ENCODE results near the gene SDSL. TPM values are rescaled to one million over a fixed set of nuclear protein-coding genes. Genes with fewer than 3 reads are reported as not detected.

Gene SDSL
- total RNA-seq, 1 donor from 2014 or later, result 0.89 TPM

DNA sequence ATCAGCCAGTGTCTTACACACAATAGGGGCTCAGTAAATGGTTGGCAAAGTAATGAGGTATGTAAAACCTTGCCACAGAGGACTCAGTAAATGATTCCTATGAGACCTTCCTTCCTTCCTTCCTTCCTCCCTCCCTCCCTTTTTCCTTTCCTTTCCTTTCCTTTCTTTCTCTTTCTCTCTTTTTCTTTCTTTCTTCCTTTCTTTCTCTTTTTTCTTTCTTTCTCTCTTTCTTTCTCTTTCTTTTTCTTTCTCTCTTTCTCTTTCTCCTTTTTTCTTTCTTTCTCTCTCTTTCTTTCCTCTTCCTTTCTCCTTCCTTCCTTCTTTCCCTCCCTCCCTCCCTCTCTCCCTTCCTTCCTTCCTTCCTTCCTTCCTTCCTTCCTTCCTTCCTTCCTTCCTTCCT, 26.0 kb upstream of the SDSL start:
- intact Hi-C loops (cut with micrococcal nuclease), result no loop called here

DNA sequence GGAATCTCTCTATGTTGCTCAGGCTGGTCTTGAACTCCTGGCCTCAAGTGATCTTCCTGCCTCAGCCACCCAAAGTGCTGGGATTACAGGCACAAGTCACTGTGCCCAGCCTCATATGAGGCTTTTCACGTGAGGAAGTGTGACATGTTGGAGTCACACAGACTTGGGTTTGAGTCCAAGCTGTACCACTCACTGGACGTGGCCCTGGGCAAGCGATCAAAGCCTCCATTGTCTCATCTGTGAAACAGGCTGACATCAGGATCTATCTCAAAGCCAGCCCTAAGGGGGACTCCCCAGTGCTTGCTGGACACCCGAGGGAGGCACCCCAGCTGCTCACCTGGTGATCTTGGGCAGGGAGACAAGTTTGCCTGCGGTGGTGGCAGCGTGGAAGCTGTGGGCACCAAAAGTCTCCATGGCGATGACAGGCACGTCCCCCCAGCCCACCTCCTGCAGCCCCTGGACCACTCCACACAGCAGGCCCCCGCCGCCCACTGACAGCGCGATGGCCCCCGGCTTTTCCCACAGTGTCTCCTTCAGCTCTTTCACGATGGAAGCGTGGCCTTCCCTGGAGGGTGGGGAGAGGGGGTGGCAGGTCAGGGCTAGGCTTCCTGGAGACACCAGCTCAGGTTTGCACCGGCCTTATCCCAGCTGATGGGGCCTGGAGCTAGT, 25.2 kb upstream of the SDSL start:
- intact Hi-C loops (cut with micrococcal nuclease), result no loop called here

DNA sequence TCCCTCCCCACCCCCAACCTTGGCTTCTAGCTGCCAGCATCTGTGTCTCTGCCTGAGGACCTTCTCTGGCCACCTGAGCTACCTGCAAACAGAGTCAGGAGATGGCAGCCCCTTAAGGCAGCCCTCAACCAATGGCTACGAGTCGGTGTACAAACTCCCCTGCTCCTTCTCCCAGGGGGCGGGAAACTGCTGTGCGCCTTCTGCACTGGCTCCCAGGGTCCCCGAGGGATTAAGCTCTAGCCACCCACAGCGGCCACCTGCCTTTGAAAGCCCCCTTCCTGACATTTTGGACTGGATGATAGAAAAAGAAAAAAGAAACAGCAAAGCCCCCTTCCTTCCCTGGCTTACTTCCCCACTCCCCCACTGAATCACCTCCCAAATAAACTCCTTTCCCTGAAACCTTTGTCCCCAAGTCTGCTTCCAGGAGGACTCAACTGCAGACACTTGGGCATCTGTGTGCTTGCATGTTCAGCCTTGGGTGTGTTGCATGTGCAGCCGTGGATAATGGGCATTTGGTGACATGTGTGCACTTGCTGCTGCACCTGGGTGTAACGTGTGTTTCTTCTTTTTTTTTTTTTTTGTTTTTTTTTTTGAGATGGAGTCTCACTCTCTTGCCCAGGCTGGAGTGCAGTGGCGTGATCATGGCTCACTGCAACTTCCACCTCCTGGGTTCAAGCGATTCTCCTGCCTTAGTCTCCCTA, 24.5 kb upstream of the SDSL start:
- intact Hi-C loops (cut with micrococcal nuclease), result no loop called here

DNA sequence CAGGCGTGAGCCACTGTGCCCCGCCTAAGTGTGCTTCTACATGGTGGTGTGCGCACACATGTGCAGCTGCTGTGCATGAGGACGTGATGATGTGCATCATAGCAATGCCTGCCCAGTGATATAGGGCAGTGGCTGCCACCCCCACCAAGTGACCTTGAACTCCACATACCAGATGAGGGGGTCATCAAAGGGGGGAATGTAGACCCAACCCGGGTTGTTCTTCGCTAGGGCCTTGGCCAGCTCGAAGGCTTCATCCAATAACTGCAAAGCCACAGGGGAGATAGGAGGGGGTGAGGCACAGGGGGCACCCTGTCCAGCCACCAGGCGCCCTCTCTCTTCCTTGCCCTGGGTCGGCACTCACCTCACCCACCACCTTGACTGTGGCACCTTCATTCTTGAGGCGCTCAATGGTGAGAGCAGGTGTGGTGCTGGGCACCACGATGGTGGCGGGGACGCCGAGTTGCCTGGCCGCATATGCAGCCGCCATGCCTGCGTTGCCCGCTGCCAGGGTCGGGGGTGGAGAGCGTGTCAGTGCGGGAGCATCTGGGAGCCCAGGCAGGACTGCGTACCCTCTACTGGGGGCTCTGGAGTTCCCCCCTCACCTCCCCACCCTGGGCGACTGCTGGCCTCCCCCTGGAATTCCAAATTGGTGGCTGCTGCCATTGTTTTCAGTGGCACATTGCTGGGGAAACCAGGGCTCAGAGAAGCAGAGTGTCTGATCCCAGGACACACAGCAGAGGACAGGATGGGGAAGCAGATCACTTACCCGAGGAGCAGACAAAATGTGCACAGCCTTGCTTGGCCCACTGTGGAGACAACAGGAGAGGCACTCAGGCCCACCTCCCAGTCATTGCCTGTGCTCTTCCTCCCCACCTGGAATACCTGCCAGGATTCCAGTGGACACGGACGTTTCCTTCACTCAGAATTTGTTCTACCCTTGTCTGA, 23.6 kb upstream of the SDSL start:
- intact Hi-C loops (cut with micrococcal nuclease), result no loop called here

DNA sequence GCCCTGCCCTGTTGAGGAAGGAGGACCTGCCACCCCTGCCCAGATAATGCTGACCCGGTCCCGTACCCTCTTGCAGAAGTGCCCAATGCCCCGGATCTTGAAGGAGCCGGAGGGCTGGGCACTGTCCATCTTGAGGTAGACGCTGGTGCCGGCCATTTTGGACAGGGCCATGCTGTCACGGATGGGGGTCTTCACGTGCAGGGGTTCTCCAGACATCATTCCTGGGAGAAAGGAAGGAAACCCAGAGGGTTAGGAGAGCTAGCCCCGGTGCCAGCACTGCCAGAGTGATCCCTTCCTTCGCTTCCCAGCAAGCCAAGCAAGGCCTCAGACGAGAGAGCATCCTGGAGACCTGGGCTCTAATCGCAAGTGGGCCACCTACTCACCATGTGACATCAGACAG, 22.7 kb upstream of the SDSL start:
- intact Hi-C loops (cut with micrococcal nuclease), result no loop called here

DNA sequence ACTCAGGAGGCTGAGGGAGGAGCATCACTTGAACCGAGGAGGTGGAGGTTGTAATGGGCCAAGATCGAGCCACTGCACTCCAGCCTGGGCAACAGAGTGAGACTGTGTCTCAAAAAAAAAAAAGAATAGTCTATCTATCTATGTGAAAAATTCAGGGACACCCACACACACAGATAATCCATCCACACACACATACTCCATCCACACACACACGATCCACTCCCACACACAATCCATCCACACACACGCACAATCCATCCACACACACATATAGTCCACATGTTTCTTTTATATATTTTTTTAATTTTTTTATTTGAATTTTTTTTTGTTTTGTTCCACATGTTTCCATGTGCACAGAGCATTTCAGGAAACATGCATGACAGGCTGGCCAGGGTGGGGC, 21.8 kb upstream of the SDSL start:
- intact Hi-C loops (cut with micrococcal nuclease), result no loop called here

DNA sequence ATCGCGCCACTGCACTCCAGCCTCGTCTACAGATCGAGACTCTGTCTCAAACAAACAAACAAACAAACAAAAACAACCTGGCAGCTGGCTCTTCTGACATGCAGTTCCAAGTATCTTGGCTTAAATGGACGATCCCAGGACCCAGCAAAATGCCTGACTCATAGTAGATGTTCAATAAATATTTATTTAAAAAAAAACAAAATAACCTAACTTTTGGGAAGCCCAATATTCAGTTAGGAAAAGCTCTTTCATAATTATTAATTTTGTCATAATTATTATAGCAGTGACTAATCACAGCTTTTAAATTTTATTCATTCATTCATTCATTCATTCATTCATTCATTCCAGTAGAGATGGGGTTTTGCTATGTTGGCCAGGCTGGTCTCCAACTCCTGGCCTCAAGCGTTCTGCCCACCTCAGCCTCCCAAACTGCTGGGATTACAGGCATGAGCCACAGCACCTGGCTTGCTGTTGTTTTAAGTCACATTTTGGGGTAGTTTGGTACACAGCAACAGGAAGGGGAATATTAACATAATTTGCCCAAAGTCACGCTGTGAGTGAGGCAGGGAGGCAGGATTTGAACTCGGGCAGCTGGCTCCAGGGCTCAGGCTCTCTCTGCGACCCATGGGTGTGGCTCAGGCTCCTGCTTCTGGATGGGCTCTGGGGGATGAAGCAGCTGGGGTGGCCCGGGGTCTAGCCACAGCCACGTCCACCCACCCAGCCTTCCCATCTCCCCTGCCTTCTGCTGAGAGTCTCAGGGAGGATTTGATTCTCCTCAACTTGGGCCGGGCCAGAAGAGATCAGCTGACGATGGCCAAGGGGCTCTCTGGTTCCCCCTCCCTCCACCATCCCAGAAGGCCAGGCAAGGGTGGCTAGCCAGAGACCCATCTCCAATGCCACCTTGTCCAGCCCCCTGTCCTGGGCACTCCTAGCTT, 20.8 kb upstream of the SDSL start:
- intact Hi-C loops (cut with micrococcal nuclease), result no loop called here

DNA sequence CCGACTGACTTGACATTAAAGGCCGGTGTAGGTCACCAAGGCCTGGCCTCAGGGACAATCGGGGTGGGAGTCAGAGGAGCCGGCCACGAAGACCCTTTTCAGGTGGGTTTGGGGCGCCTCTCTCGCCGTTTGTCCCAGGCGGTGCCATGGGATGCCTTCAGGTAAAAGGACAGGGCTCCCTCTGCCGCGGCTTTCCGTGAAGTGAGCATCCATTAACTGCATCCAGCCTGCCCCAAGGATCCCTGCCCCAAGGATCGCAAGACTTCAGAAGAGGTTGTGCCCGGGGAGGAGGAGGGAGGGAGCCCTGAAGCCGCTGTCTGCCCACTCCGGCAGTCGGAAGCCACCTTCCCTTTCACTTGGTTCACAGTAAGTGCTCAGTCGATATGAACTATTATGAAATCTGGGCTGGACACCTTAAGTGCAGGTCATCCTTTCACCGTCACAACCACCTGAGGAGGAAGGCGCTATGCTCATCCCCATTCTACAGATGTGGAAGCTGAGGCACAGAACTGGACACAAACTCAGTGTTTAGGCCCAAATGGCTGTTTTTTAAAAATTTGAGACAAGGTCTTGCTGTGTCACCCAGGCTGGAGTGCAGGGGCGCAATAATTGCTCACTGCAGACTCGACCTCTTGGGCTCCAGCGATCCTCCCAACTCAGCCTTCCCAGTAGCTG, 19.5 kb upstream of the SDSL start:
- intact Hi-C loops (cut with micrococcal nuclease), result no loop called here

DNA sequence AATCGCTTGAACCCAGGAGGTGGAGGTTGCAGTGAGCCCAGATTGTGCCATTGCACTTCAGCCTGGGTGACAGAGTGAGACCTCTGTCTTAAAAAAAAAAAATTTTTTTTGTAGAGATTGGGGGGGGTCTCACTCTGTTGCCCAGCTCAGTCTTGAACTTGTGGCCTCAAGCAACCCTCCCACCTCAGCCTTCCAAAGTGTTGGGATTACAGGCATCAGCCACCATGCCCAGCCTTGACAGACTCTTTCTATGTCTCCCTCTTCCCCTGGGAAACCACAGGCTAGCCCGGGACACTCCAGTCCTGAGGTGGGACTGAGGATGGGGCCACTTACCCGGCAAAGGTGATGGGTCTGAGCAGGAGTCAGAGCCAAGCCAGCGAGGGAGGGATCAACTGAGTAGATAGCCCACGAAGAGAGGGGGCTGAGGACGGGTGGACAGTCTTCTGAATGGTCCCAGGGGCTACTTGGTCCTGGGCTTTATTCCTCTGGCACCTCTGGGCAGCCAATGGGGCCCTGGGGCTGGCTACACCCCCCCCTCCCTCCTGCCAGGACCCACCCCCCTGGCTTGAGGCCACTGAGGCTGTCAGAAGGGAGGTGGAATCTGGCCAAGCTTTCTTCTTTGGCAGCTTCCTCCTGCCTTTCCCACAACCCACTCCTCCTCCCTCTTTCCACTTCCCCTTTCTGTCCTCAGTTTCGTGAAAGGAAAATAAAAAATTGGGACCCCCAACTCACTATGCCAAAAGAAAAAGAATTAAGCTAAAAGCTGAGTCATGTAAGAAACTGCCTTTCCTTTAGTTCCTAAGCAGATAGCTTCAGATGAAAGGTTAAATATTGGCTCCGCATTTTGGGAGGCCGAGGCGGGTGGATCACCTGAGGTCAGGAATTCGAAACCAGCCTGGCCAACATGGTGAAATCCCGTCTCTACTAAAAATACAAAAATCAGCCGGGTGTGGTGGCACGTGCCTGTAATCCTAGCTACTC, 18.5 kb upstream of the SDSL start, which contains the start of gene SDS:
Gene SDS (minus strand): TSS at position 453 of the 981 bp plus-strand sequence. CDS start 4,179 bp downstream, outside the sequence.
- intact Hi-C loops (cut with micrococcal nuclease), result no loop called here

DNA sequence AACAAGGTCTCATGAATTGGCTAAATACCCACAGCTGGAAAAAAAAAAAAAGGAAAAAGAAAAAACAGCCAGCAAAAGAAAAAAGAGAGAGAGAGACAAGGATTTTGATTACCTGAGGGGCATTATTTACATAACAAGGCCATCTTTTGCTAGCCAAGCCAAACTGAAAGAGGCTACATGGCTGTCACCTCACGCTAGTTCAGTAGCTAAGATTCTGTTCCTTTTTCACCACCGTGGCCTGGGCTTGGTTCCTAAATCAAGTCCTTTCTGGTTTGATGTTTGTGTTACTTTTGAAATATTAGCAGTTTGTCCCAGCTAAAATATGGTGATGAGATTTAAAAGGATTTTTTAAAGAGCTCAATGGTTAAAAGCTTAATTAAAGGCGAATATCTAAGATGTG, 16.5 kb upstream of the SDSL start:
- intact Hi-C loops (cut with micrococcal nuclease), result no loop called here

DNA sequence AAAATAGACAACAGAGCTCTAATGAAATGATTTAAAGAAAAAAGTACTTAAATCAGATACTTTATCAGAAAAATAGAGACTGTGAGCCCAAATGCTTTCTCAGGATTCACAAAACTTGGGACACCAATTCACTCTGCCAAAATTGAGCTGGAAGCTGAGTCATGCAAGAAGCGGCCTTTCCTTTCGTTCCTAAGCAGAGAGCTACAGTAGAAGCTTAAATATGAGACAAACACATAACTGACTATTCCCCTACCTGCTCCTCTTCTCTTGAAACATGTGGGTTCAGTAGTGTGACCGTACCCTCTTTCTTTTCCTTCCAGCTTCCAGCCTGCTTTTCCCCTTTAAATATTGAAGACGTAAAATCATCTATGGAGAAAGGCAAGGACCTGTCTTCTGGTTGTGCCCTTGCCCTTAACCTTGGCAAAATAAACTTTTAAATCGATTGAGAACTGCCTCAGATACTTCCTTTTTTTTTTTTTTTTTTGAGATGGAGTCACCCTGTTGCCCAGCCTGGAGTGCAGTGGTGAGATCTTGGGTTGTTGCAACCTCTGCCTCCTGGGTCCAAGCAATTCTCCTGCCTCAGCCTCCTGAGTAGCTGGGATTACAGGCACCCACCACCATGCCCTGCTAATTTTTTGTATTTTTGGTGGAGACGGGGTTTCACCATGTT, 14.1 kb upstream of the SDSL start:
- intact Hi-C loops (cut with micrococcal nuclease), result no loop called here

DNA sequence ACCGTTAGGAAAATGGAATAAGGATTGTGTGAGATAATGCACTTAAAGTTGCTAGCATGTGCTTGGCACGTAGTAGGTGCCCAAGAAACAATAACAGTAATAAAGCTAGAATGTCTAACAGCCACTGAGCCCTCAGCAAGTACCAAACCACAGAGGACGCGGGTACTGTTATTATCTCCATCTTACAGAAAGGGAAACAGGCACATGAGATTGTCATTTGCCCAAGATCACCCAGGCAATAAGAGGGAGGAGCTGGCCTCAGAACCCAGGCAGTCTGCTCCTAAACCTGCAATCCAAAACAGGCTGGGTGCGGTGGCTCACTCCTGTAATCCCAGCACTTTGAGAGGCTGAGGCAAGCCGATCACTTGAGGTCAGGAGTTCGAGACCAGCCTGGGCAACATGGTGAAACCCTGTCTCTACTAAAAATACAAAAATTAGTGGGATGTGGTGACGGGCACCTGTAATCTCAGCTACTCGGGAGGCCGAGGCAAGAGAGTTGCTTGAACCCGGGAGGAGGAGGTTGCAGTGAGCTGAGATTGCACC, 13.4 kb upstream of the SDSL start:
- intact Hi-C loops (cut with micrococcal nuclease), result no loop called here

DNA sequence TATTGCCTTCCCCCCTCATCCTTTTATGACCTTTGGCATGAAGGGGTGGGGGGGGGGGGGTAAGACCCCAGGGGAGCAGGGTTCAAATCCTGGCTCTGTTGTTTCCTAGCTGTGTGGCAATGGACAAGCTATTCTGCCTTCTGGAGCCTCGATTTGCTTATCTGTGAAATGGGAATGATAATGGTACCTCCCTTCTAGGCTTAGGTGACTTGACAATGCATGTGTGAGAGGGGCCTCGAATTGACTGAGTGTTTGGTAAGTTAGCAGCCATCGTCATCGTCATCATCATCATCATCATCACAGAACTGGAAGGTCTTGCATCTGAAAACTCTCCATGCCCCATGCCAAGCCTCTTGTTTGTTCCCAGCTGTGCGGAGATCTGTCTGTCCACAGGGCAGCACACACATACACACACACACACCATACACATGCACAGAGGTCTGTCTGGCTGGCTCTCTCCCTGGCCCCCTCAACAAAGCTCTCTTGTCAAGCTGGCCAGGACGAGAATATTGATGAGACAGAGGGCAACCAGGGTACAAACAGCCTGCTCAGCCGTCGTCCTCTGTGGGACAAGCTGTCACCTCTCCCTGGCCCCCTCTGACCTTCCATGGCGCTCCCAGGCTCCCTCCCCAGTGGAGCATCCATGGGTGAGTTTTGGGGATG, 12.6 kb upstream of the SDSL start:
- intact Hi-C loops (cut with micrococcal nuclease), result no loop called here

DNA sequence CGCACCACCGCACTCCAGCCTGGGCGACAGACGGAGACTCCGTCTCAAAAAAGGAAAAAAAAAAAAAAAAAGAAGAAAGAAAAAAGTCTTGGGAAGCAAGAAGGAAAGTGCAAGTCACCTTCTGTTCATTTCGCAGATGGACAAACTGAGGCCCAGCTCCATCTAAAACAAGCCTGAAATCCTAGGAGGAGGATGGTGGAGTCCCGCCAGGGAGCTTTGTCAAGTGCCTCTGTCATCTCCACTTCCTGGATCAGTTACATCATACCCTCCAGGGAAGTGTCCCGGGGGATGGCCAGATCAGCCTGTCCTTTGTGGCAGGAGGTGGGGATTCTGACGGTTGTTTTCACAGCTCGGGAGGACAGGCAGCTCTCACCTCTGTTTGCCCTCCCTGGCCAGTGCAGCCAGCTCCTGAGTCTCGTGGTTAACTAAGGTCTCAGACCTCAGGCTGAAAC, 8.7 kb upstream of the SDSL start:
- intact Hi-C loops (cut with micrococcal nuclease), result no loop called here

DNA sequence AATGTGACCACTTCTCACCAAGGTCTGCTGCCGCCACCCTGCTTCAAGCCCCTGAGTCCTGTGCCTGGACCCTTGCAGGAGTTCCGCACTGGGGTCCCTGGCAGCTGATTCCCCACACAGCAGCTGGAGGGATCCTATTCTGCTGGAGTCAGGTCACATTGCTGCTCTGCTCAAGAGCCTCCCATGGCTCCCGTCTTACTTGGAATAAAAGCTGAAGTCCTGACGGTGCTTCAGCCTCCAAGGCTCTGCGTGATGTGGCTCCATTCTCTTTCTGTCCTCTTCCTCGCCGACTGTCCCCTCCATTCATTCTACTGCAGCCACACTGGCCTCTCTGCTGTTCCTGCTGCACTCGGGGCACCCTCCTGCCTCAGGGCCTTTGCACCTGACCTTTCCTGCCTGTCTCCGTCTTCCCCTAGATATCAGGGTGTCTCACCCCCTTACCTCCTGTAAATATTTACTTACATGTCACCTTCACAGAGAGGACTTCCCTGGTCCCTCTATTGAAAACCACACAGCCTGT, 7.6 kb upstream of the SDSL start:
- intact Hi-C loops (cut with micrococcal nuclease), result no loop called here

DNA sequence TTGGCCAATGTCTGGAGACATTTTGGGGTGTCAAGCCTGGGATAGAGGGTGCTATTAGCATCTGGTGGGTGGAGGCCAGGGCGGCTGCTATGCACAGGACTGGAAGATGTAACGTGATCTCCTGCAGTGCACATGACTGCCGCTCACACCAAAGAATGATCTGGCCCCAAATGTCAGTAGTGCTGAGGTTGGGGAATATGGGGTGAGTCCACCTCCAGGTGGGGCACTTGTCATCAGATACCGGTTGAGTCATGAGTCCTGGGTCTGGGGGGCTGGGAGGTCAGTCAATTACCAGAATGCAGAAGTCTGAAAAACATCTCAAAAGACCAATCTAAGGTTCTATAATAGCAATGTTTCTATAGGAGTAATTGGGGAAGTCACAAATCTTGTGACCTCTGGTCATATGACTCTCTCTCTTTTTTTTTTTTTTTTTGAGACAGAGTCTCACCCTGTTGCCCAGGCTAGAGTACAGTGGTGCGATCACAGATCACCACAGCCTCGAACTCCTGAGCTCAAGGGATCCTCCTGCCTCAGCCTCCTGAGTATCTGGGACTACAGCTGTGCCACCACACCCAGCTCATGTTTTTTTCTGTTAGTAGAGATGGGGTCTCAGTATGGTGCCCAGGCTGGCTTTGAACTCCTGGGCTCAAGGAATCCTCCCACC, 6.0 kb upstream of the SDSL start:
- intact Hi-C loops (cut with micrococcal nuclease), result no loop called here

All from T-helper 2 cell treated with Interferon-gamma antibody and Interleukin-4, amounts not matched to agents 100 ng/mL and 5 ng/mL, for 36 hours (primary cell).